ENCODE measurements around the gene RAP1GAP.

Gene RAP1GAP

DNA sequence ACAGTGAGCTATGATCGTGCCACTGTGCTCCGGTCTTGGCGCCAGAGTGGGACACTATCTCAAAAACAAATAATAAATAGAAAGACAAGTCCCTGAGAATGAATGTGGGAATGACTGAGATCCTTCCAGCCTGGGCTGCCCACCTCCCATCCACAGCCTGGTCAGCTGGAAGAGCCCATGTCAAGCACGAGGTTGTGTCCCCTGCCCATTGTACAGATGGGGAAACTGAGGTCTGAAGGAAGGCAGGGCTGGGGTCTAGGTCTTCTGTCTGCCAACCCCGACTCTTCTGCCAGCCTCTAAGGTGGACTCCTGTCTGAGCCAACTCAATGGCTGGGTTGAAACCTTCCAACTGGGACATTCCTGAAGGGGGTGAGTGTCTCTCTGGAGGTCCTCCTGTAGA, 79.5 kb downstream of the RAP1GAP start:
- no peak for DNase-seq

DNA sequence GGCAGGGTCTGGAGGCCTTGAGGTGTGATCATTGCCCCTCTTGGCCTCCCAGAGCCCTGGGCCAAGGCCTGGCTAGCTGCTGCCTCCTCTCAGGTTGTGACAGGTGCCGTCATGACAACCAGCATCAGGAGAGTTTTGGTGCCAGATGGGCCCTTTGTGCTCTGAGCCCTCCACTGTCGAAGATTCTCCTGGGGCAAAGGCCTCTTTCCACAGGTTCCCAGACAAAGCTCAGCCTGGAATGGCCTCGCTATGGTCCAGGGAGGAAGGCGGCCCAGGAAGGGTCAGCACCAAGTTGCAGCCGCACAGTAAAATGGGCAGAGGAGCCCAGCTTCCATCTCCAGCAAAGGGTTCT, 81.6 kb downstream of the RAP1GAP start:
- DNase-seq = no peak

DNA sequence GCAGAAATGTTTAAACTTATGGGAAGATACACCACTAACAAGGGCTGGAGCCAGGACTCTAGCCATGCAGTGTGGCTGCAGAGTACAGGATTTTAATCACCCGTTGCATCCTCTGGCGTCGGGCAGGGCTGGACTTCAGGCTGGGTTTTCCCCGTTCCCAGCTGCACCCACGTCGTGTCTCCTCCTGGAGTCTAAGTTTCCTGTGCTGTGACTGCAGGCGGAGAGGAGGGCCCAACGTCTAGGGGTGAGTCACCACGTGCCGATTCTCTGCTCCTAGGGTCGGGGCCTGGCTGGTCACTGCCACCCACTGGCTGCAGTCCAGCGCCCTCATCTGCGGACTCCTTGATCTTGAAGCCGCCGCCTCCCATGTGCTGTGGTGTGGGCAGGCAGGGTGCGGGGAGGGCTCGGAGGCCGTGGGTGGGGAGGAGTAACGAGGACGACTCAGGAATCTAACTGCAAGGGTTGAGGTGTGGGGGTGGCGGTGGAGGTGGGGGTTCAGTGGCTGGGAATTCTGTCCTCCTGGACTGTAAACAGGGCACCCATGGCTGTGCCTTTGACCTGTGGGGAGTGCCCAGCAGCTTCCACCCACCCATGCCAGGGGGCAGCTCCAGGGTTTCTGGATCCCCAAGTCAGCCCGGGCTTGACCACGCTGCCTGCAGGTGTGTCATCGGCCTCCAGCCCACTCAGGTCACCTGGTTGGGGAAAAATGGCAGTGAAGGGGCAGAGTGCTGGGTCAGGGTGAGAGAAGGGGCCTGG, 82.1 kb downstream of the RAP1GAP start:
- DNase-seq = peak in 1 of 2 experiments; percentile 9

DNA sequence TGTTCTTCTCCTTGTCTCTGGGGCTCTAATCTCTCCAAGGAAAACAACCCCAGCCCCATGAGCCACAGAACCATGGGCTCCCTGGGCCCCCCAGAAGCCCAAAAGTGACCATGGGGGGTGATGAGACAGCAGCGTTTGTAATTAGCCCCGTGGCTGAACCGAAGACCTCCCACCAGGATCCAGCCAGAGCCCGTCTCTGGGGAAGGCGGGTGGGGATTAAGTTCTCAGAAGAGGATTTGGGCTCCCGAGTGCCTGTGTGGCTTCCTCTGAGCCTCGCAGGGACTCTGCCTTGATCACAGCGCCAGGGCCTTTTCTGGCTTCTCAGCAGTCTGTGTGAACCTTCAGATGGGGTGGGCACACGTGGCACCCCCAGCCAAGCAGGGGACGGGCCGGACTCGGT, 82.9 kb downstream of the RAP1GAP start:
- no peak for DNase-seq

DNA sequence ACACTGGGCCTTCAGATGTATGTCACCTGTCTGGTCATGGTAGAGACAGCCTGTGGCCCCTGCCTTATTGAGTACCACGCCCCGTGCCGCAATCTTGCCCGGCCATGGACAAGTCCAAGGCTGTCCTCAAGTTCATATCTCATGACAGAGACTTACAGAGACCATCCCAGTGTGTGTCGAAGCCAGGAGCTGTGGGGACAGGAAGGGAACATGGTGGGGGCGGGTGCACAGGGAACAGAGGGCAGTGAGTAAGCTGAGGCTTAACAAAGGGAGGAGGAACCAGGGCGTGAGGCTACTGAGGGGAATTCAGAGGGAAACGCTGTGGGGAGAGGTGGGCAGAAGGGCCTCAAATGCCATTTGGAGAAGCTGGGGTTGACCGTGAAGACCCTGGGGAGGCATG, 84.1 kb downstream of the RAP1GAP start:
- DNase-seq = no peak

DNA sequence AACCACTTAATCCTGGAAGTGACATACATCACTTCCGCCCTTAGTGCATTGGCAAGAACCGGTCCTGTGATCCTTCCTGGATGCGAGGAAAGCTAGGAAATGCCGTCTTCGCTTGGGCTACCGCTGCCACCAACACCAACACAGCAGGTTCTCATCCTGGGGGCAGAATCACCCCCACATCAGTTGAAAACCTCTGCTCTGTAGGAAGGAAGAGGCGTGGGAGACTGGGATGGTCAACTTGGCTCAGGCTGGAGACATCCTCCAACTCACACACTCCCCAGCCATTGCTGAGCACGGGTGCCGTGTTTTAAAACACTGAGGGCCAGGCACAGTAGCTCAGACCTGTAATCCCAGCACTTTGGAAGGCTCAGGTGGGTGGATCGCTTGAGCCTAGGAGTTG, 85.1 kb downstream of the RAP1GAP start:
- DNase-seq = no peak

DNA sequence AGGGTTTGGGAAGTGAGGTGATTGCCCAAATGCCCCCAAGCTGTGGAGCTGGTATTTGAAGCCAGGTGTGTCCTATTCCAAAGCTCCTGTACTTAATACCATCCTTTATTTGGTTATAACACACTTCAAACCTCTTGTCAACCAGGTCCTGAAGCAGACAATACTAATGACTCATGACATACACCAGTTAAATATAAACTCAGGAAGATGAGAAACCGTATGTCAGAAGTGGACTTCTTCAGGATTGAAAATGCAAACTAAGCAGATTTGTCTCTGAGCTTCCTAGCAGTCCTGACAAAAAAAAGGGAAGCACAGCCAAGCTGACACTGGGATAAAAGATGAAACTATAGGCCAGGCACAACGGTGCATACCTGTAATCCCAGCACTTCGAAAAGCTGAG, 89.4 kb downstream of the RAP1GAP start:
- no peak for DNase-seq

DNA sequence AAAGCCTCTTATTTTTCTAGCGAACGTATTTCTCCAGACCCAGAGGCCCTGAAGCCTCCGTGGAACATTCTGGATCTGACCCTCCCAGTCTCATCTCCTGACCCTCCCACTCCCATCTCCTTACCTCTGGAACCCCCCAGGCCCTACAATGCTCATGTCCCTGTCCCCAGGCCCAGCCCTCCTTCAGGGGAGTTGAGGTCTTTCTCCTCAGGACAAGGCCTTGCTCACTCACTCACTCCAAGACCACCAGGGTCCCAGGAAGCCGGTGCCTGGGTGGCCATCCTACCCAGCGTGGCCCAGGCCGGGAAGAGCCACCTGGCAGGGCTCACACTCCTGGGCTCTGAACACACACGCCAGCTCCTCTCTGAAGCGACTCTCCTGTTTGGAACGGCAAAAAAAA, 91.2 kb downstream of the RAP1GAP start:
- no peak for DNase-seq

DNA sequence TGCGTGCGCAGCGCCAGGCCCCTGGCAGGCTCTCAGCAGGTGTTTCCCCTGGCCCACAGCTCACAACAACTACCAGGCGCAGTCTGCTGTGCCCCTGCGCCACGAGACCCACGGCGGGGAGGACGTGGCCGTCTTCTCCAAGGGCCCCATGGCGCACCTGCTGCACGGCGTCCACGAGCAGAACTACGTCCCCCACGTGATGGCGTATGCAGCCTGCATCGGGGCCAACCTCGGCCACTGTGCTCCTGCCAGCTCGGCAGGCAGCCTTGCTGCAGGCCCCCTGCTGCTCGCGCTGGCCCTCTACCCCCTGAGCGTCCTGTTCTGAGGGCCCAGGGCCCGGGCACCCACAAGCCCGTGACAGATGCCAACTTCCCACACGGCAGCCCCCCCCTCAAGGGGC, 91.8 kb downstream of the RAP1GAP start:
- no peak for DNase-seq

DNA sequence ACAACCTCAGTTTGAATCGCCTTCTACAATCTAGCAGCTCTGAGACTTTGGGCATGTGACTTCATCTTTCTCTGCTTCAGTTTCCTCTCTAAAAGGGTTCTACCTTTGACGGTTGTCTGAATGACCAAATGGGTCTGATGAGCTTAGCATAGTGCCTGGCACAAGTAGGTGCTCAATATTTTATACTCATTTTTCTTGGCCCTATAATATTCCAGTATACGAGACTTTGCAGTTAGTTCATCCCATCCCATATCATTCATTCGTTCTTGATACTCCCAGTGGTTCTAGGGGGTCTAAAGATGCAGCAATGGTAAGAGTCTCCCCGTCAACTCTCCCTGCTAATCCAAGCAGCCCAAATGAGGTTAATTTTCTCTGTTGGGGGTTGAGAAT, 92.4 kb downstream of the RAP1GAP start:
- no peak for DNase-seq

DNA sequence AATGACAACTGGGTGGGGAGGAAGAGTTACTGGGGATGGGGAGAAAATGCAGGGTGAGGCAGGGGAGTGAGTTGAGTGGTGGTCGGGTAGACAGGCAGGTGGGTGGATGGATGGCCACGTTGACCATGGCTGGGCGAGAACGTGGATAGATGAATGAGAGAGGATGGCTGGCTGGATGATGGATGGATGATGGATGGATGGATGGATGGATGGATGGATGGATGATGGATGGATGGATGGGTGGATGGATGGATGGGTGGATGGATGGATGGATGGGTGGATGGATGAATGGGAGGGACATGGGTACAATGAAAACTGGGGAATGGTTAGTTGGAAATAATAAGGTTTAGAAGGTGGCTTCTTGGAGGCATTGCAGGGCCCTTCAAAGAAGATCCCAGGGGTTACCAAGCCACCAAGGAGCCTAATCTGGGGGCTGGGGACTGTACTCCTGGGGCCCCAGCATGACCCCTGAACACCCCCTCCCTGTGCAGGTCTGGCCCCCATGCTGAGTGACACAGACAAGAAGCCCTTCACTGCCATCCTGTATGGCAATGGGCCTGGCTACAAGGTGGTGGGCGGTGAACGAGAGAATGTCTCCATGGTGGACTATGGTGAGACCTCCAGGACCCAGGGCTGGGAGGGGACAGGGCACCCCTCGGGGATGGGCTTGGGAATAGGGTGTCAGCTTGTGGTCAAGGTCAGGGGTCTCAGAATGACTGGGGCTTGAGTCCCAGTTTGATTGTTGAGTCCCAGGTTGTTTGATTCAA, 92.9 kb downstream of the RAP1GAP start:
- no peak for DNase-seq

DNA sequence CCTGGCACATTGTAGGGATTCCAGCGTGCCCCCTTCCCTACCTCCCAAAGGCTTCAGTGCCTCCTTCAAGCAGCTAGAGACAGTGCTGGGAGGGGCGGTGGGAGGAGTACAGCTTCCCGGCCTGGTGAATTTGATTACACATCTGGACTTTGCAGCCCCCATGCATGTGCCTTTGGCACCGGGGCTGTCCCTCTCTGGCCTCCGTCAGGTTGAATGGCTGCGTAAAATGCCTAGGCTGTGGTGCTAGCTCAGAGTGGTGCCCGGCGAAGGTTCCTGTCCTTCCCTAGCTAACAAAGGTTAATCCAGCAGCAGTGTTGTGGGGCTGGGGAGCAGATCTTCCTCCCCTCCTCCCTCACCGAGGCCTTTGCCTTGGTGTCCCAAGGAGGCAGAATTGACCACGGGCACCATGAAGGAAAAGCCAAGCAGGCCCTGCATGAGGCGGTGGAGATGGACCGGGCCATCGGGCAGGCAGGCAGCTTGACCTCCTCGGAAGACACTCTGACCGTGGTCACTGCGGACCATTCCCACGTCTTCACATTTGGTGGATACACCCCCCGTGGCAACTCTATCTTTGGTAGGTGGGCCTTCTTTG, 93.7 kb downstream of the RAP1GAP start:
- no peak for DNase-seq

DNA sequence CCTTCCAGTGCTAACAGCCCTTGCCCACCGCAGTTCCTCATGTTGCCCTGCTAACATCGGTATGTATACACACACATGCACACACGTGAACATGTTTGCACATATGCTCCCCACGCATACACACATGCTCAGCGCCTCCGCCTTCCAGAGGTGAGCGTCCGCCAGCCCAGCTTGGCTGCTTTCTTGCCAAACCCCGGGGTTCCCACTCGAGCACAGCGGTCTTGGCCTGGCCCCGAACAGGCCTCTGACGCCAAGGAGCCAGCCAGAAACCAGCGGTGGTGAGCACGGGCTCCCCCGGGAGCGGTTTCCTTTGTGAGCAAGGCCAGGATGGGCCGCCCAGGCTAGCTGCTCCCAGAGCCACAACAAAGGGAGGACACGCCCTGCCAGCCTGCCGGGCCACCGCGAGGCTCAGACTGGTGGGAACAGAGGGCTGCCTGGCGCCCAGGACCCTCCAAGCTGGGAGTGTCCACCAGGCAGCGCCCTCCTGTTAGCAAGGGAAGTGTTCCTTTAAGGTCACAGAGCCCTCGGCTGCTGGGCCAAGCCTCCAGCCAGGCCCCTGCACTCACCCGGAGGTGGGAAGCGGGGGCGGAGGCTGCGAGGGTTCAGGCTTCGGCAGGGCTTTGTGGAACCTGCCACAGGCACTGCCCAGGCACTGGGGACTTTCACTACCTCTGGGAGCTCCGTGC, 94.5 kb downstream of the RAP1GAP start:
- no peak for DNase-seq

DNA sequence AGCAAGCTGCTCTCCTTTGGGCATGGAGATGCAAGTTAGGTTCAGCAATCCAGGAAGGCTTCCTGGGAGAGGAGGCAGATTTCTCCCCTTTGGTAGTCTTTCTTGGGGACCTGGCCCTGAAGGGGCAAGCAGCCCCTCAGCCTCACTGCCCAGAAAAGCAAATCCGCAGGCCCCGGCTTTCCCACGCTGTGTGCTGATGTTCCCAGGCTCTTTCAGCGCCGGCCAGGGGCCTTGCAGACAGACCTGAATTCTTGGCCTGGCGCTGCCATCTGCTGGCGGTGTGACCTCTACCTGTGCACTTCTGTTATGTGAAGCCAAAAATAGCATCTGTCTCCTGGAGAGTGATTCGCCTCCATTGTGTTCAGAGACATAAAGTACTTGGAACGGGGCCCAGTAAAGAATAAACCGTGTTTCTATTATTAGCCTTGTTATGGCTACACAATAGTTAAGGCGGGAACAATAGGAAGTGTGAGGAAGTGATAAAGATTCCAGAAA, 95.1 kb downstream of the RAP1GAP start:
- DNase-seq = peak; percentile 48 to 56

DNA sequence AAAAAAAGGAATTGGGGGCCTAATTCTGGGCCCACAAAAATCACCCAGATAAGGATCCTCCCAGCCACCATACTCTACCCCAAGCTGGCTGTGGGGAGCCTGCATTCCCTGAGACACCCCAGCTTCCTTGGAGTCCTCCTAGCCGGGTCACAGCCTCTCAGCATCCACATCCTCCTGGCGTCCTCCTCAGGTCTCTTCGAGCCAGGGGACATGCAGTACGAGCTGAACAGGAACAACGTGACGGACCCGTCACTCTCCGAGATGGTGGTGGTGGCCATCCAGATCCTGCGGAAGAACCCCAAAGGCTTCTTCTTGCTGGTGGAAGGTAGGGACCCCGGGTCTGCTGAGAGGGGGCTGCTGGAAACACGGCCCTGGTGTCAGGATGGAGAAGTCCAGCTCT, 95.7 kb downstream of the RAP1GAP start:
- DNase-seq = no peak

DNA sequence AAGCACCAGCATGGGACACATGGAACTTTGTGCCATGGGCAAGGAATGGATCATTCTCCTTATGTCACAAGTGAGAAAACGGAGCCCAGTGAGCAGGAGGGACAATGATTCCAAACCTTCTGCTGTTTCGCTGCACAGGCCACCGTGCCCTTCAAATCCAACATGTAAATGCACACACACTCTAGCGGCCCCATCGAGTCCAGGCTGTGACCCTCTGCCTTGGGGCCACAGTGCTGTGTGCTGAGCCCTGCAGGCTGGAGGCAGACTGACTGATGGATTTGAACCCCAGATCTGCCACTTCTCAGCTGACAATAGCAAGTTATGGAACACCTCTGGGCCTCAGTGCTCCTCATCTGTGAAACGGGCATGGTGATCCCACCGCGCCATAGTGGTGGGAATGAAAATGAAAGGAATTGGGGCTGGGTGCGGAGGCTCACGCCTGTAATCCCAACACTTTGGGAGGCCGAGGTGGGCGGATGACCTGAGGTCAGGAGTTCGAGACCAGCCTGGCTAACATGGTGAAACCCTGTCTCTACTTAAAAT, 96.4 kb downstream of the RAP1GAP start:
- no peak for DNase-seq

DNA sequence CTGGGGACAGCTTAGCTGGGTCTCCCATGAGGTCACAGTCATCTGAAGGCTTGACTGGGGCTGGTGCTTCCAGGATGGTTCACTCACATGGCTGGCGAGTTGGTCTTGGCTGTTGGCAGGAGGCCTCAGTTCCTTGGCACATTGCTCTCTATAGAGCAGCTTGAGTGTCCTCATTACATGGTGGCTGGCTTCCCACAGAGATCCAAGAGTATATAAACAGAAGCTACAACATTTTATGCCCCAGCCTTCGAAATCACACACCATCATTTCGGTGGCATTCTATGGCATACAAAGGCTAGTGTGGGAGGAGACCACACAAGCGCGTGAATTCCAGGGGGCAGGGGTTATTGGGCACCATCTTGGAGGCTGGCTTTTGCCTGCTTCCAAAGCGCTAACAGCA, 96.9 kb downstream of the RAP1GAP start:
- no peak for DNase-seq

DNA sequence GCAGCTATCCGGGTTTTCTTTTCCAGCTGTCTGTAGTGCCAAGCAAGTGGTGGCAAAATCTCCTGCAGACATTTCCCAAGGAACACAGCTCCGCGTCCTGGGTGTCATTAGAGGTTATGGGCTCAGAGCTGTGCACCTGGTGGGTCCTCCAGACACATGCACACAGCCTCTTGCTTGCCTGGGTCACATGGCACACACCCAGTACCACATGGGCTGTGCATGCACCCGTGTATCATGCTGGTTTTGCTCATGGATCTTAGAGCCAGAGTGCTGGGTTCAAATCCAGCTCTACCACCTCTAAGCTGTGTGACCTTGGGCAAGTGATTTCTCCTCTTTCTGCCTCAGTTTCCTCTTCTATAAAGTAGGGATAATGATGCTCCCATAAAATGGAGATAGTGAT, 98.3 kb downstream of the RAP1GAP start:
- no peak for DNase-seq

DNA sequence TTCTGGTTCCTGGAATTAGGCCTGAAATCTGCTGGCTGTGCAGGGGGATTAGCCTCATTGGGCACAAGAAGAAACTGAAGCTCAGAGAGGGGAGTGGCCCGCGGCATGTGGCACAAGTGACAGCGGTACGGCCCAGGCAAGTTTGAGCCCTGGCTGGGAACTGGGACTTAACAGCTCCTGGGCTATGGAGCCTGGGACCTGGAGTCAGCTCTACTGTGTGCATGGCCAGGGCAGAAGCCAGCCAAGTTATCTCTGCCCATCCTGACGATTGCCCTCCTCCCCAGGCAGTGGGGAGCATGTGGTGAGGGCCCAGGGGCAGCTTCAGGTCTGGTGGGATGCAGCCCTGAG, 98.7 kb downstream of the RAP1GAP start:
- DNase-seq = no peak

DNA sequence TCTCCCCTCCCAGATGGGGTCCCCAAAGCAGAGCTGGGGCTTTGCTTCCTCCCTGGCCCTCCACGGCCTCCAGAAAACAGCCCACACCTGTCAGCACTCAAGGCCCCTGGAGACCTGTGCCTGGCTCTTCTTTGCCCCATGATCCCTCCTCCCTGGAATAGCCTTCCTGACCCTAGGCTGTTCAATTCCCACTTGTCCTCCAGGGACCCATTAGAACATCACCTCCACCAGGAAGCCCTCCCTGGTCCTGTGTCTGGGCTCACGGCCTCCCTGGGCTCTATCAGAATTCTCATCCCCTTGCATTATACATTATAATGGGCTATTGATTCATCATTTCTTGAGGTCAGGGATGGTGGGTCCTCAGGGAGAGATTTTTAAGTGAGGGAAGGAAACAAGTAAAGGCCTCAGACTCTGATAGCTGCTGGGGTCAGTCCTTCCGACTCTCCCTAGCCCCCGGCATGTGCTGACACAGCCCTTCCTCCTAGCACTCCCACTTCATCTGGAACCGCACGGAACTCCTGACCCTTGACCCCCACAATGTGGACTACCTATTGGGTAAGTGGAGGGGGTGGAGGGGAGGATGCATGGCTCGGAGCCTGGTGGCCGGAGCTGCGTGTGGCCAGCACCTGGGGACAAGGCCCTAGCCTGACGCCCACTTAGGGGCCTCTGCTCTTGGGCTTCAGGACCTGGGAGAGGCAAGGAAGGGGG, 99.2 kb downstream of the RAP1GAP start:
- no peak for DNase-seq

DNA sequence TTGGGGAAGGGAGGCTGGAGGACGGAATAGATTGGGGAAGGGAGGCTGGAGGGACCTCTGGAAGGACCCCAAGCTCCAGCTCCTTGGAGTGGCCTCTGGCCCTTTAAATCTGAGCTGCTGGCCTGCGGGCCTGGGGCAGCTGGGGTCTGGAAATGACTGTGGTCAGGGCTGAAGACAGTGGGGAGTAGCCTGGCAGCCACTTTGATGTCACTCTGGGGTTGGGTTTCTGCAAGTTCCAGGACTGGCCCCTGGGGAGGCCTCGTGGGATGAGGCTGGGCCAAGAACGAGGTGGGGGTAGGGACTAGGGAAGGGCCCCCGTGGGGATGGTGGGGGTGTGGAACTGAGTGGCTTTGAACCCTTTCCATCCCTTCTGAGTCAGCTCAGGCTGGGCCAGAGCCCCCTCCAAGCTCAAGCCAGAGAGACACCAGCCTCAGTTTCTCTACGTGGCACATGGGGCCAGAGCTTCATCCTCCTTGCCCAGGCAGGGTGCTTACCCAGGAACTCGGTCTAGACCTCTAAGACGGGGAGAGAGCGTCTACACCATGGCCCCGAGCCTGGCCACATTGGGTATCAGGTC, 100.3 kb downstream of the RAP1GAP start:
- no peak for DNase-seq

DNA sequence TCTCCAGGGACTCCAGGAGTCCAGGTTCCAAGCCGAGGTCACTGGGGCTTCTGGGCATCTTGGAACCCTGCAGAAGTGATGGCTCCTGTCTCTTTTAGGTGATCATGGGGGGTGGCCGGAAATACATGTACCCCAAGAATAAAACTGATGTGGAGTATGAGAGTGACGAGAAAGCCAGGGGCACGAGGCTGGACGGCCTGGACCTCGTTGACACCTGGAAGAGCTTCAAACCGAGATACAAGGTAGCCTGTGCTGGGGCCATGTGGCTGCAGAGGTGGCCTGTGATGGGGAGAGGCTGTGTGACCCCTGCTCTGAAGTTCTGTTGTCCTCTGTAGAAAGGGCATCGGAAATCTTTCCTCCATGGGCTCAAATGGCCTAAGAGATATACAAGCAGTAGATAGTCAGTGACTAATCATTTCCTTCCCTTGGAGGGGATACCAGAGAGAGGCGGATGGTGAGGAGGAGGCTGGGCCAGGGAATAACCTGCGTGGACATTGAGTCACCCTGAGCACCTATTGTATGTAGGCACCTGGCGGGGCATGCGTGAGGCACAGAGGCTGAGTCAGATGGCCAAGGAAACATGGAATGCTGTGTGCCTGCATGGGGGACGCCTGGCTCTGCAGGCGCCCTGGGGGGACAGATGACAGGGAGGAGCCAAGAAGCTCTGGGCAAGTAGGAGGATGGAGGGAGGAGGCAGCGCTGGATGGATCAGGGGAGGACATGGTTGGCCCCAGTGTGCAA, 101.0 kb downstream of the RAP1GAP start:
- no peak for DNase-seq
